ENCODE results near the gene TGFB1.

TGFB1 gene

DNA sequence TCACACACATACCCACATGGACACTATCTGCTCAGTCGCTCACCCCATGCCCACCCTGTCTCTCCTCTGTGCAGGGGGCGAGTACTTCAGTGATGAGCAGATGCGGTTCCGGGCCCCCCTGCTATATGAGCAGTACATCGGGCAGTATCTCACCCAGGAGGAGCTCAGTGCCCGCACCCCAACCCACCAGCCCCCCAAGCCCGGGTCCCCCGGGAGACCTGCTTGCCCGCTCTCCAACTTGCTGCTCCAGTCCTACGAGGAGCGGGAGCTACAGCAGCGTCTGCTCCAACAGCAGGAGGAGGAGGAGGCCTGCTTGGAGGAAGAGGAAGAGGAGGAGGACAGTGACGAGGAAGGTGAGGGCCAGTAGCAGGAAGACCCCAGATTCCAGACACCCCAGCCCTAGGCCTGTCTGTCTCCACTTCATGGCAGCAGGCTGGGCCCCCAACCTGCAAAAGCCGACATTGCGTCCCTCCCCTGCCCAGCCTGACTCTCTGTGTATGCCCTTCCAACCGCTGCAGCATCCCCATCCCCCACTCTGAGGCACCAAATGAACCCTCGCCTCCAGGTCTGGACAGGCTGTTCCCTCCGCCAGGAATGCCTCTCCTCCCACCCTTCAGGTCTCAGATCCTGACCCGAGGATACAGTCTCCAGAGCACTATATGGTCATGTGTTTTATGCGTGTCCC lies 34.1 kb downstream of the TGFB1 start:
- no peak for DNase-seq

DNA sequence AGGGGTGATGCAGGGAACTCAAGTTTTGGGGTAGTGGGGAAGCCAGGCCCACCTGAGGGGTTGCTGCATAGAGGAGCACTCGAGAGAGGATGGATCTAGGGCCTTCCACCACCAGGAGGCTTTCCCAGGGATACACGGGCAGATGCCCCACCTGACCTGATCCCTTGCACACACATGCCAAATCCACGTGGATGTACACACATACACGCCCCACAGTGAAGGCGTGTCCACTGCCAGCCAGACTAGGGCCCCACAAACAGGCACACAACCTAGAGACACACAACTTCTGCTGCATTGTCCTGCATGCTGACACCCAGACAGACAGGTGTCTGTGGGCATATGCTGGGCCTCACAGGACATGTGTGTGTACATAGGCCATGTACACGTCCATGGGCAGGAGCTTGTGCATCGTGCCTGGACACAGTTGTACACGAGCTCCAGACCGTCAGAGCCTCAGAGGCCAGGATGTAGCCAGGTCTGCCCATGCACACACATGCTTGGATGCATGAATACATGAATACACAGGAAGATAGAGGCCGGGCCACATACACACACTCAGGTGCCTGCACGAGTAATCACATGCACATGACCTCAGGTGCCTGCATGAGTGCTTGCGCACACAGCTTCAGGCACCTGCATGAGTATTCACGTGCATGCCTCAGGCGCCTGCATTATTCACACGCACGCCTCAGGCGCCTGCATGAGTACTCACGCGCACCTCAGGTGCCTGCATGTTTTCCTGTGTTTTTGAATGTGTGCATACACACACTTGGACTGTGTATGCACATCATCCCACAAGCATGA lies 34.8 kb downstream of the TGFB1 start:
- no peak for DNase-seq

DNA sequence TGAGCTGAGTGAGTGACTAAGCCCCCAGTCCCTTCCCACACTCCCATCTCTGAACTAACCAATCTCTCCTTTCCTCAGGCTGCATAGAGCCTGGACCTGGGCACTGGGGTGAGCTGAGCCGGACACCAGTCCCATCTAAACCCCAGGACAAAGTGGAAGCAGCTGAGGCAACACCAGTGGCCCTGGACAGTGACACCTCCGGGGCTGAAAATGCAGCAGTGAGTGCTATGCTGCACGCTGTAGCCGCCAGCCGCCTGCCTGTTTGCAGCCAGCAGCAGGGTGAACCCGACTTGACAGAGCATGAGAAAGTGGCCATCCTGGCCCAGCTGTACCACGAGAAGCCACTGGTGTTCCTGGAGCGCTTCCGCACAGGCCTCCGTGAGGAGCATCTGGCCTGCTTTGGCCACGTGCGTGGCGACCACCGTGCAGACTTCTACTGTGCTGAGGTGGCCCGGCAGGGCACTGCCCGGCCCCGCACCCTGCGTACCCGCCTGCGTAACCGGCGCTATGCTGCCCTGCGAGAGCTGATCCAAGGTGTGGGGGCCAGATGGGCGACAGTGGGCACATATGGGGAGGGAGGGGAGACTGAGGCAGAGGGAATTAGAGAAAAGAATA lies 37.3 kb downstream of the TGFB1 start:
- DNase-seq = no peak

DNA sequence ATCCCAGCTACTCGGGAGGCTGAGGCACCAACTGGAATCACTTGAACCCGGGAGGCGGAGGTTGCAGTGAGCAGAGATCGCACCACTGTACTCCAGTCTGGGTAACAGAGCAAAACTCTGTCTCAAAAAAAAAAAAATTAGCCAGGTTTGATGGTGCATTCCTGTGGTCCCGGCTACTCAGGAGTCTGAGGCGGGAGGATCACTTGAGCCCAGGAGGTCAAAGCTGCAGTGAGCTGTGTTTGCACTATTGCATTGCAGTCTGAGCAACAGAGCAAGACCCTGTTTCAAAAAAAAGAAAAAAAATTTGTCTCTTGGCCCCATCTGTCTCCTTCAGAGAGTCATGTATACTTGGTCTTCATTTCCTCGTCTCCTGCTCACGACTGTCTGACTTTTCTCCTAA lies 42.1 kb downstream of the TGFB1 start:
- DNase-seq = no peak

DNA sequence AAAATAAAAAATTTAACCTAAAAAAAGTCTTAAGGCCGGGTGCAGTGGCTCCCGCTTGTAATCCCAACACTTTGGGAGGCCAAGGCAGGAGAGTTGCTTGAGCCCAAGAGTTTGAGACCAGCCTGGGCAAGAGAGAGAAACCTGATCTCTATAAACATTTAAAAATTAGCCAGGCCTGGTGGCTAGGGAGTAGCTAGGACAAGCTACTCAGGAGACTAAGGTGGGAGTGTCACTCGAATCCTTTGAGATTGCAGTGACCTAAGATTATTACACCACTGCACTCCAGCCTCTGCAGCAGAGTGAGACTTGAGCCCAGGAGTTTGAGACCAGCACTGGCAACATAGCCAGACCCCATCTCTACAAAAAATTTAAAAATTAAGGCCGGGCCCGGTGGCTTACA lies 42.6 kb downstream of the TGFB1 start:
- no peak for DNase-seq

DNA sequence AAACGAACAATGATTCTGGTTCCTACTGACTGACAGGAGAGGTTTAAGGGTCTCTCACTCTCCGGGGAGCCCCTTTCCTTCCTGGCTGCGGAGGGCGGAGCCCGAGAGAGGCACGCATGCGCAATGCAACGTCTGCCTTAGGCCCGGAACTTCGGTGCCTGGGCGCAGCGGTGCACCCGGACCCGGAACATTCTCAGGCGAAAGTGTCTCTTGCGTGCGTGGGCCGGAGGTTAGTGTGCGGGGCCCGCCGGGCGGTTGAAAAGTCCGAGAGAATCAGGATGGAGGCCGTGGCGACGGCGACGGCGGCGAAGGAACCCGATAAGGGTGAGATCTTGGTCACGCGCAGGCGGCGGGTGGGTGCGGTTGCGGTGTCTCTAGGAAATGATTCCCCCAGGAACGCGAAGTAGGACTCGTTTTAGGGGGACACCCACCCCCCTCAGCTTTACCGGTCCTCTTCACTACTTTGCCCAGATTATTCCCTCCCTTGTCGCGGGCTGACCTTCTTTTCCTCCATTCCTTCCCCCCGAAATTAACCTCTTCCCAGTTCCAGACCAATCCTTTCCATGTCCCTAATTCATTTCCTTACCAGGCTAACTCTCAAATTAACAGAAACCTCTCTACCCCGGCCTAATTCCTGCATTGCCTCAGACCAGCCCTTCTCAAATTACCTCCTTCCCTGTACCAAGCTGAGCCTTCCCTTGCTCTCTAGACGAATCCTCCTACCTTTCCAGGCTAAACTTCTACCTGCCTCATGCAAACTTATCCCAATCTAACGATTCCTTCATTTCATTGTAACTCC lies 43.5 kb downstream of the TGFB1 start, which contains the start of gene CCDC97:
CCDC97 (plus strand) TSS at position 140 of the 799 bp plus-strand sequence; CDS start at position 279, 139 bp downstream.
- DNase-seq = peak; percentile 88 to 89

DNA sequence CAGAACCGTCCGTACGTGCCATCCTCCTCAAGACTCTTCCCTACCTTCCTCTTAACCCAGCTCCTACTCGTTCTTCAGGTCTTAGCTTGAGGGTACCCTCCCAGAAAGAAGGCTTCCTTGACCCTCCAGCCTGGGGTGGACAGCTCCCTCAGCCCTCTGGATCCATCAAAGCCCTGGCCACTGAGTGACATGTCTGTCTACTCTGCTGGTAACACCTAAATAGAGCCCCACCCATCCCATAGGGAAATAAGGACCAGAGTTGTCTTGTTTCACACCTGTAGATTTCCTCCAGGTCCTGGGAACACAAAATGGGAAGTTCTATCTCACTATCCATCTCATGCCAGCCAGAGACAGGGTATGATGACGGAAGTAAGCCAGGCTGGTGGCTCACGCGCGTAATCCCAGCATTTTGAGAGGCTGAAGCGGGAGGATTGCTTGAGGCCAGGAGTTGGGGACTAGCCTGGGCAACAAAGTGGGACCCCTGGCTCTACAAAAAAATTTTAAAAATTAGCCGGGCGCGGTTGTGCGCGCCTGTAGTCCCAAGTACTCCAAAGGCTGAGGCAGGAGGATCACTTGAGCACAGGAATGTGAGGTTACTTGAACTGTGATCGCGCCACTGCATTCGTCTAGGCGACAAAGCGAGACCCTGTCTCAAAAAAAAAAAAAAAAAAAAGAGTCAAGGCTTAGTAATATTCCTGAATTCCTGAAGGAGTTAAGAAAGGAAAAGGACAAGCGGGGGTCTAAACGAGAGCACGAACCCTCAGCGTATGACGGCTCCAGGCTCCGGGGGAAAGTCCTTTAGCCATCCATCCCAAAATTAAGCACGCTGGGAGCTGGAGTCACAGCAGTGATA lies 44.3 kb downstream of the TGFB1 start:
- DNase-seq = no peak

DNA sequence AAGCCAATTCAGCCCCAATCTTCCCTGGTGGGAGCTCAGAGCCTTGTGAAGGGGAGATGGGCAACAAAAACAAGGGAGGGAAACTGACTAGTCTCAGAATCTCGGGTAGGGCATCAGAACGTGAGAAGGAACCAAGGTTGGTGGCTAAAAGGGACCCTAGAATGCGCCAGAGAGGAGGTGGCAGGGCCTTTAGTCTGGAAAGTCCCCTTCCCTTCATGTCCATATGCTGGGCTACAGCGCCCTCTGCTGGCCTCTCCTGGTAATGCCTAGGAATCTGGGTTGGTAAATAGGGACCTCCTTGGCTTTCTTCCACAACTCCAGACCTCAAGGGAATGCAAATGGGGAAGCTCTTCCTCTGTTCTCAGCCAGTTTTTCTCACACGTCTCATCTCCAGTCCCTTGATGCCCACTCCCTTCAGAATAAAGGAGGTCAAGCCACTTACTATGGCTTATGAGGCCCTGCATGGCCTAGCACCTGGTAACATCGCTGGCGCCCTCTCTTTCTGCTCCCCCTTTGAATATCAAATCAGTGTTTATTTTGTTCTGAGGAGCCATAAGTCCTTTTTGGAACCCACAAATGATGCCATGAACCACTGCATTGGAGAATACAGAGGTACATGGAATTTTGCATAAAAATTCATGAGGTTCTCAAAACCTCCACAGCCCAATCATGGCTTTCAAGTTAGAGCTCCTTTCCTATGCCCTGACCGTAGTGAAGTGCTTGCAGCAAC lies 45.1 kb downstream of the TGFB1 start:
- DNase-seq = peak; percentile 97 to 98

DNA sequence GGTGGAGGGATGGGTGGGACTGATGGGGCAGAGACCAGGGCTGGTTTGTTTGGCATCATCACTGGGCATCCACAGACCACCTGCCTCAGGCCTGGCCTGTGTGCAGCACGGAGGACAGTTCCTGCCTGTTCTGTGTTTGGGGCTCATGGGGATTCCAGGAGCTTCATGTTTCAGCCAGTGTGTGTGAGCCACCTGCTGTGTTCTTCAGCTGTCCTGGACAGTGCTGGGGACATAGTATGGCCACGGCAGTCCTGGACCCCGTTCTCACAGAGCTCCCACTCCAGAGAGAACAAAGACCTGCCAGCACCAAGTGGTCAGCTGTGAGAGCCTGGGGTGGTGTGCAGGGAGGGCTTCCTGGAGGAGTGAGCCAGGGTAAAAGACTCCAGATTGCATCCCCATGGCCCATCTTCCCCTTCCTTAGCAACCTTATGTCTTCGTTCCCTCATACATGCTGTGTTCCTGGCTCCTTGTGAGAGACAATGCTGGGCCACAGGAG lies 45.7 kb downstream of the TGFB1 start:
- no peak for DNase-seq

DNA sequence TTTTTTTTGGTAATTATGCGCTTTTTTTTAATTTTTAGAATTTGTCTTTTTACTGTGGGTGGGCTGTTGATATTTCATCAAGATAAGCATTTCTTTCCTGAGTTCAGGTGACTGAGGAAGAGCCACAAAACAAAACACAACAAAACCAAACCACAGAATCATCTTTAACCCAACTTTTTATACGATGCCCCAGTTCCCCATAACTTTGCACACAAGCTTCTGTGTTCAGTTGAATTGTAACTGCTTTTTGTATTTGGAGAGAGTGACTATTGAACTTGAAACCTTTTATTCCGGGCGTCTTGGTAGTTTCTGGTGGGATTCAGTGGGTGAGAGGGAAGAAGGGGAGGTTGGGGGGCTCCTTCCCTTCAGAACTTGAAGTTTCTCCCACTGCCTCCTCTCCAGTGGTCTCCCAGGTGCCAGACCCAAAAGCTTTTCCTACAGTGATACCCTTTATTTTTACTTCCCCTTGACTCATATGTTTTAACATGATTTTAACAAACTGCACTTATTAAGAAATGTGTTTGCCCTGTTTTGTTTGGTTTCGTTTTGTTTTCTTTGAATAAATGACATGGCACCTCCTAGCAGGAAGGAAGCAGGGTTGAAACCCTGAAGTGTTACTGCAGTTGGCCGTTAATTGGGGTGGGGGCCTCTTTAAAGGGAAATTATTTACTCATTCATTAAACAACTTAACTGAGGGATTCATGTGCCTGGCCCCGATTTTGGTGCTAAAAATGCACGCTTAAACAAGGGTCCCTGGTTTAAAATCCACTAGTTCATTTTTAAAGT lies 46.4 kb downstream of the TGFB1 start:
- DNase-seq = no peak

DNA sequence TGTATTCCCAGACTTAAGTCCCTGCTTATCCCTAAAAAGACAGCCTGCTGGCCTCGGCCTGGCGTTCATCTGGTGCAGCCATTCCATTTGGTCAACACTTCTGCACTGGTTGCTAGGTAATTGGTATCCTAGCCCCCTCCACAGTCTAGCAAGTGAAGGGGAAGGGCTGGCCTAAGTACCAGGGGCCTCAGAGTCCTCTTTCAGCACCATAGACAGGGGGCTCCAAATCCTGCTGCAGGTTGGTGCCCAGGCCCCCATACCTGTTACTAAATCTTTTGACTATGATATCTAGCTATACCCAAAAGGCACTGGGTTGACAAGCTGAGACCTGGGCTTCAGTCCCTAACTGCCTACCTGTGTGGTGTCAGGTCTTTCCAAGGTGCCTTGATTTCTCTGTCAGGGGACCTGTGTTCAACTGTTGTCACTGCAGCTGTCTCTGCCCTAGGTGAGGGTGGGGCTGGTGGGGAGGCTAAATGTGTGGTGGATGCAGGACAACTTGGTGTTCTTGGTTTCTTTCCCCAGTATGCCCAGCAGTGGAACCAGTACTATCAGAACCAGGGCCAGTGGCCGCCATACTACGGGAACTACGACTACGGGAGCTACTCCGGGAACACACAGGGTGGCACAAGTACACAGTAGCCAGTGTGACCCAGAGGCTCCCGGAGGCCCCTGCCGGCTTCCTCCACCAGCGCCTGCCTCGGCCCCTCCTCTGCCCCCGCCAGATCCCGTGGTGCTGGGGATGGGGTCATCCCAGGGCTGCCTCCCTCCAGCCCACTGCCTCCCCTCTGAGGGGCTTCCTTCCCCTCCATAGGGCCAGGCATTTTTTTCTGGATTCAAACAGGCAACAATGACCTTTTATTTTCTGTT lies 47.6 kb downstream of the TGFB1 start:
- DNase-seq = no peak

DNA sequence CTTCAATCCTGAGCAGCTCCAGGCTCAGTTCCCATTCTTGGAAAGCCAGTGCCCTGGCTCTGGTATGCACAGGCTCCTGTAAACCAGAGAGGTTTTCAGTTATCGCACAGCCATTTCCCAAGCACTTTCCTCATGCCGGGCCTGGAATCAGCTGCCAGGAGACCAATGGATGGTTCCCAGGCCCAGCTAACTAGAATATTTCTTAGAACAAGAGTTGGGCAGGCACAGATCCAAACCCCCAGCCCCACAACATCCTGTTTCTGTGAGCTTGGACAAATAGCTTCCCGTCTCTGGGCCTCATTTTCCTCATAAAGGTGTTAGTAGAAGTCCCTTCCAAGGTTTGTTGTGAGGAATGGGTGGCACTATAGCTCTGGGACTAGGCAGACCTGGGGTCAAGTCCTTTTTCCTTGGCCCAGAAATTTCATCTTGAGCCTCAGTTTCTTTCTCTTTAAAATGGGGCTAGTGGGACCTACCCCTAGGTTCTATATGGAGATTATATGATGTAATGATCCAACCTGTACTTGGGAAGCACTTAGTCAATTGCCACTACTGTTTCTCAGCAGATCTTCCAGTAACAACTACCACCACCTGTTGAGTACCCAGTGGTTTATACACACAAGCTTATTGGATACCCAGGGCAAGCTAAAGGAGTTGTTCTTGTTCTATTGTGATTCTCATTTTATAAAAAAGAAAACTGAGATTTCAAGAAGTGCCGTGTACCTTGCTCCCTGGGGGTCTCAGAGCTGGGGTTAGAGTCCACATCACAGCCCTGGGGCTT lies 48.8 kb downstream of the TGFB1 start:
- no peak for DNase-seq

DNA sequence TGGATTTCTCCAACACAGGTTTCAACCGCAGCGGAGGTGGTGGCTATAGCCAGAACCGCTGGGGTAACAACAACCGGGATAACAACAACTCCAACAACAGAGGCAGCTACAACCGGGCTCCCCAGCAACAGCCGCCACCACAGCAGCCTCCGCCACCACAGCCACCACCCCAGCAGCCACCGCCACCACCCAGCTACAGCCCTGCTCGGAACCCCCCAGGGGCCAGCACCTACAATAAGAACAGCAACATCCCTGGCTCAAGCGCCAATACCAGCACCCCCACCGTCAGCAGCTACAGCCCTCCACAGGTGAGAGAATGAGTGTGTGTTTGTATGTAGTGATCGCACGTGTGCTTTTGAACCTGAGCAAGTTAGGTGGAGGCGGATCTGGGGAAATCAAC lies 49.8 kb downstream of the TGFB1 start:
- DNase-seq = no peak

DNA sequence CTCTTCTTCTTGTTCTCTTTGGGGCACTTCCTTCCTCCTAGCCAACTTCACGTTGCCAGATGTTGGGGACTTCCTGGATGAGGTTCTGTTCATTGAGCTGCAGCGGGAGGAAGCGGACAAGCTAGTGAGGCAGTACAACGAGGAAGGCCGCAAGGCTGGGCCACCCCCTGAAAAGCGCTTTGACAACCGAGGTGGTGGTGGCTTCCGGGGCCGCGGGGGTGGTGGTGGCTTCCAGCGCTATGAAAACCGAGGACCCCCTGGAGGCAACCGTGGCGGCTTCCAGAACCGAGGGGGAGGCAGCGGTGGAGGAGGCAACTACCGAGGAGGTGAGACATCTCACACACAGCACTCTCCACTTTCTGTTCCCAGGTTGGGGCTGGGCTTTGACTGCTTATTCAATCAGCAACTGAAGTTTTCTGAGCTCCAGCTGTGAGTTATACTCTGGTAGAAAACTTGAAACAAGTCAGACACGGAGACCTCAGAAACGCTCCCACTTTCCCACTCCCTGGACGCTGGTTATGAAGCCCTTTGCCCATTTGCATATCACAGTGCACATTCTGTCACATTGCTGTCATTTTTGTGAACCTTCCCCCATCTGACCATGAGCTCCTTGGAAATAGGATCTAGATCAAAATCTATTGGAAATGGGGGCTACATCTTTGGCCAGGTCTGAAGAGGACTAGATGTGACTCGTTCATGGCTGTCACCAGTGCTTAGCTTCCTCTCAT lies 50.9 kb downstream of the TGFB1 start:
- peak; percentile 71 to 73 for DNase-seq

DNA sequence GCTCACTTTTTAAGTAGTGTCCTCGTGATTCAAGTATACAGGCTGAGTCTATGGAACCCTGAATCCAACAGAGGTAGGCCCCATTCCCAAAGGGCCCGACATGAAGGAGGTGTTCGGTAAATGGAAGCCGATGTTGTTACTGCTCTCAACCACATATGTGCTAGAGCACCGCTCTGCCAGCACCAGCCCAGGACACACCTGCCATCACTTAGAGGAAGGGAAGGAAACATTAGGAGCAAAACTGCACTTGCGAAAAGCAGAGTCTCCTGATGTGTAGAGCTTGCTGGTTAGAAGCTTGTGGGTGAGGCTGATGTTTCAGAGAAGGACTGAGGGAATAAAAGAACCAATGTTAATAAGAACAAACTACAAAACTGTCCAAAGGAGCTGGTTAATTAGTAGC lies 53.2 kb downstream of the TGFB1 start:
- no peak for DNase-seq

DNA sequence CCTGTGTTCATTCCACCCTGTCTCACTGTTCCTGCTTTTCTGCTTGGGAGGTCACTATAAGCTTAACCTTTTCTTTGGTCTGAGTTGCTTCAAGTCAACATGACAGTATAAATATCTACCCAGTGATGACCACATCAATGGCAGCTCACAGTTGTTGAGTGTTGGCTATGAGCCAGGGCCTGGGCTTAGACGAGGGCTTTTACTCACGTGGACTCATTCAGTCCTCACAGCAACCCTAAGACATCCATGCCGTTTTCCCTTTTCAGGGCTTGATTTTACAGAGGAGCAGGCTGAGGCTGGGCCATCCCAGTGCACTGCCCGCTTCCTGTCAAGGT lies 54.0 kb downstream of the TGFB1 start:
- no peak for DNase-seq

DNA sequence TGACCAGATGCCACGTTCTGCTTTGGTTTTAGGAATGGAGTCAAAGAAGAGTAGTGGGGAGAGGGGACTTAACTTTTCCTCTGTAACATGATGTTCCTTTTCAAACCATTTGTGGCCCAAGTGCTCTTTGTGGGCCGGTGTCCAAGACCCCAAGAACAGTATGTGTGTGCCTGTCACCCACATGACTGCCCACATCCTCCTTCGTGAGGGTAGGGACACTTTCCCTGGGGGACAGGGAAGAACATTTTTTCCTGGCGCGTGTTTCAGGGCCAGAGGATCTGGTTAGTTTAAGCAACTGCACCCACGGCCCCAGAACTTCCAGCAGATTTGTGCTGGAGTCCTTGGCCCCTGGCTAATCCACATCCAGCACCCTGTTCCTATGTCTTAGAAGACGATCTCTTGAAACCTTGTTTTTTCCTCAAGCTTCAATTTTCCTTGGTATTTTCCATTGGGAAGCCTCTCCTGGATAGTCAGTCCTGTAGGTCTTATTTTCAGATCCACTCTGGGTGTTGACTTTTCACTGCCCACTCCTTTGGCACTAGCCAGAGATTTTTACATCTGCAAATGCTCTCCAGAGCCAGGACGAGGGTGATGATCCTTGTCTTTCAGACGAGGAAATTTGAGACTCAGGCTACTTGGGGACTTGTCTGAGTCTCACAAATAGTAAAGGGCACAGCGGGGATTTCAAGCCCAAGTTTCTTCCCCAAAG lies 54.5 kb downstream of the TGFB1 start:
- DNase-seq = no peak
